ENCODE measurements around the gene AIG1. TPM values are rescaled to one million over a fixed set of nuclear protein-coding genes. Genes with fewer than 3 reads are reported as not detected.

The AIG1 gene
- total RNA-seq, 1 experiment from 2014 or later = 18.6 TPM

GRCh38 chr6:143140767-143141166, 80.1 kb downstream of the AIG1 start:
- no peak overlapping the region for H3K4me3 ChIP-seq (ENCODE audit: insufficient read depth, low read depth, low read length)
- peaks cover 2% of the 10 kb centered on the region; the same call in 1 of the 2 replicates for H3K36me3 ChIP-seq (replicated peaks; ENCODE audit: control insufficient read depth, insufficient read depth, low read length)
- DNase-seq = no peak
- H3K27me3 ChIP-seq (ENCODE audit: control insufficient read depth, insufficient read depth, low read length) = no peaks in the 10 kb centered on the region

- Histone ChIP-seq H3K36me3 (replicated peaks; ENCODE audit: control insufficient read depth, insufficient read depth, low read length) (peaks cover 2% of the 10 kb centered on the region; the same call in 1 of the 2 replicates), H3K4me3 (ENCODE audit: insufficient read depth, low read depth, low read length) (no peak overlapping the region), H3K27me3 (ENCODE audit: control insufficient read depth, insufficient read depth, low read length) (no peaks in the 10 kb centered on the region)
- DNase-seq = no peak
Observed at GRCh38 chr6:143141442-143141841, 80.8 kb downstream of the AIG1 start.

GRCh38 chr6:143146186-143146851, 85.6 kb downstream of the AIG1 start:
- H3K27me3 ChIP-seq (ENCODE audit: control insufficient read depth, insufficient read depth, low read length) = no peaks in the 10 kb centered on the region
- H3K36me3 ChIP-seq (replicated peaks; ENCODE audit: control insufficient read depth, insufficient read depth, low read length) = no peaks in the 10 kb centered on the region
- no peak overlapping the region for H3K4me3 ChIP-seq (ENCODE audit: insufficient read depth, low read depth, low read length)
- DNase-seq = no peak

GRCh38 chr6:143149771-143150170, 89.1 kb downstream of the AIG1 start:
- no peak for DNase-seq
- no peaks in the 10 kb centered on the region for H3K36me3 ChIP-seq (replicated peaks; ENCODE audit: control insufficient read depth, insufficient read depth, low read length)
- H3K4me3 ChIP-seq (ENCODE audit: insufficient read depth, low read depth, low read length) = no peak overlapping the region
- no peaks in the 10 kb centered on the region for H3K27me3 ChIP-seq (ENCODE audit: control insufficient read depth, insufficient read depth, low read length)

GRCh38 chr6:143150281-143150680, 89.6 kb downstream of the AIG1 start:
- DNase-seq = no peak
- H3K4me3 ChIP-seq (ENCODE audit: insufficient read depth, low read depth, low read length) = no peak overlapping the region
- H3K27me3 ChIP-seq (ENCODE audit: control insufficient read depth, insufficient read depth, low read length) = no peaks in the 10 kb centered on the region
- H3K36me3 ChIP-seq (replicated peaks; ENCODE audit: control insufficient read depth, insufficient read depth, low read length) = no peaks in the 10 kb centered on the region

- Histone ChIP-seq H3K4me3 (ENCODE audit: insufficient read depth, low read depth, low read length) (no peak overlapping the region), H3K36me3 (replicated peaks; ENCODE audit: control insufficient read depth, insufficient read depth, low read length) (no peaks in the 10 kb centered on the region), H3K27me3 (ENCODE audit: control insufficient read depth, insufficient read depth, low read length) (no peaks in the 10 kb centered on the region)
- DNase-seq = no peak
Observed at GRCh38 chr6:143151381-143151780, 90.7 kb downstream of the AIG1 start.

- Histone ChIP-seq H3K27me3 (ENCODE audit: control insufficient read depth, insufficient read depth, low read length) (no peaks in the 10 kb centered on the region), H3K4me3 (ENCODE audit: insufficient read depth, low read depth, low read length) (no peak overlapping the region), H3K36me3 (replicated peaks; ENCODE audit: control insufficient read depth, insufficient read depth, low read length) (no peaks in the 10 kb centered on the region)
- no peak for DNase-seq
Observed at GRCh38 chr6:143155681-143156080, 95.0 kb downstream of the AIG1 start.

GRCh38 chr6:143157131-143157530, 96.4 kb downstream of the AIG1 start:
- H3K4me3 ChIP-seq (ENCODE audit: insufficient read depth, low read depth, low read length) = no peak overlapping the region
- no peak for DNase-seq
- no peaks in the 10 kb centered on the region for H3K36me3 ChIP-seq (replicated peaks; ENCODE audit: control insufficient read depth, insufficient read depth, low read length)
- H3K27me3 ChIP-seq (ENCODE audit: control insufficient read depth, insufficient read depth, low read length) = no peaks in the 10 kb centered on the region

- H3K27me3 ChIP-seq (ENCODE audit: control insufficient read depth, insufficient read depth, low read length) = no peaks in the 10 kb centered on the region
- no peak overlapping the region for H3K4me3 ChIP-seq (ENCODE audit: insufficient read depth, low read depth, low read length)
- no peaks in the 10 kb centered on the region for H3K36me3 ChIP-seq (replicated peaks; ENCODE audit: control insufficient read depth, insufficient read depth, low read length)
- no peak for DNase-seq
Observed at GRCh38 chr6:143158113-143158581, 97.5 kb downstream of the AIG1 start.

- no peak overlapping the region for H3K4me3 ChIP-seq (ENCODE audit: insufficient read depth, low read depth, low read length)
- no peaks in the 10 kb centered on the region for H3K27me3 ChIP-seq (ENCODE audit: control insufficient read depth, insufficient read depth, low read length)
- no peak for DNase-seq
- no peaks in the 10 kb centered on the region for H3K36me3 ChIP-seq (replicated peaks; ENCODE audit: control insufficient read depth, insufficient read depth, low read length)
Observed at GRCh38 chr6:143159001-143159400, 98.3 kb downstream of the AIG1 start.

GRCh38 chr6:143160015-143160414, 99.3 kb downstream of the AIG1 start:
- Histone ChIP-seq H3K36me3 (replicated peaks; ENCODE audit: control insufficient read depth, insufficient read depth, low read length) (no peaks in the 10 kb centered on the region), H3K4me3 (ENCODE audit: insufficient read depth, low read depth, low read length) (no peak overlapping the region), H3K27me3 (ENCODE audit: control insufficient read depth, insufficient read depth, low read length) (no peaks in the 10 kb centered on the region)
- no peak for DNase-seq

GRCh38 chr6:143160439-143161220, 99.9 kb downstream of the AIG1 start:
- Histone ChIP-seq H3K27me3 (ENCODE audit: control insufficient read depth, insufficient read depth, low read length) (no peaks in the 10 kb centered on the region), H3K36me3 (replicated peaks; ENCODE audit: control insufficient read depth, insufficient read depth, low read length) (no peaks in the 10 kb centered on the region), H3K4me3 (ENCODE audit: insufficient read depth, low read depth, low read length) (no peak overlapping the region)
- no peak for DNase-seq

GRCh38 chr6:143163621-143164020, 102.9 kb downstream of the AIG1 start:
- DNase-seq = no peak
- Histone ChIP-seq H3K4me3 (ENCODE audit: insufficient read depth, low read depth, low read length) (no peak overlapping the region), H3K27me3 (ENCODE audit: control insufficient read depth, insufficient read depth, low read length) (no peaks in the 10 kb centered on the region), H3K36me3 (replicated peaks; ENCODE audit: control insufficient read depth, insufficient read depth, low read length) (peaks cover 2% of the 10 kb centered on the region; the same call in 1 of the 2 replicates)

GRCh38 chr6:143164565-143165105, 103.9 kb downstream of the AIG1 start:
- no peak overlapping the region for H3K4me3 ChIP-seq (ENCODE audit: insufficient read depth, low read depth, low read length)
- peaks cover 2% of the 10 kb centered on the region; the same call in 1 of the 2 replicates for H3K36me3 ChIP-seq (replicated peaks; ENCODE audit: control insufficient read depth, insufficient read depth, low read length)
- no peaks in the 10 kb centered on the region for H3K27me3 ChIP-seq (ENCODE audit: control insufficient read depth, insufficient read depth, low read length)
- DNase-seq = no peak

GRCh38 chr6:143165315-143165855, 104.7 kb downstream of the AIG1 start:
- peaks cover 2% of the 10 kb centered on the region; the same call in 1 of the 2 replicates for H3K36me3 ChIP-seq (replicated peaks; ENCODE audit: control insufficient read depth, insufficient read depth, low read length)
- no peak for DNase-seq
- no peaks in the 10 kb centered on the region for H3K27me3 ChIP-seq (ENCODE audit: control insufficient read depth, insufficient read depth, low read length)
- no peak overlapping the region for H3K4me3 ChIP-seq (ENCODE audit: insufficient read depth, low read depth, low read length)
